ENCODE data around the gene COL18A1. TPM values are rescaled to one million over a fixed set of nuclear protein-coding genes. Genes with fewer than 3 reads are reported as not detected.
A peak's percentile ranks its signal among the peaks of the same experiment; 100 is the strongest.
"Not testable (repeated sequence)": the region's sequence is repeated elsewhere in the genome, so short reads cannot be mapped to it uniquely, and the experiment has no call there.

COL18A1 gene
- total and polyA plus RNA-seq, 3 experiments from 2014 or later = 1.9 to 4.7 (median 2.2) TPM

DNA sequence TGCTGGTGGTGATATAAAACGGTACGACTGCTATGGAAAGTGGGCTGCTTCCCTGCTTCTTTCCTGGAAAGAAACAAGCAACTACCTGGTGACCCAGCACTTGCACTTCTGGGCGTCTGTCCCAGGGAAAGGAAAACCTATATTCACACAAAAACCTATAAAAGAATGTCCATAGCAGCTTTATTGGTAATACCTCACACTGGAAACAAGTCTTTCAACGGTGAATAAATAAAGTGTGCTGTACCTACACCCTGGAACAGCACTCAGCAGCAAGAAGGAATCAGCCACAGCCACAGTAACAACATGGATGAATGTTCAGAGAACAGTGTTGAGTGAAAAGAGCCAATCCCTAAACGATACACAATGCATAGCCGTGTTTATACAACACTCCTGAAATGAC lies 117.4 kb downstream of the COL18A1 start:
- H3K27ac Mint-ChIP-seq = no peak overlapping the region
- no peak for DNase-seq
- no peak overlapping the region for H3K27ac ChIP-seq (ENCODE audit: low read depth, low read length)
- H3K9me3 Mint-ChIP-seq = peaks cover 18 to 34% (median 26%) of the 10 kb centered on the region in 5 donors
- no peak overlapping the region for H3K4me3 ChIP-seq (ENCODE audit: low read length)
- peaks cover 23 to 53% (median 41%) of the 10 kb centered on the region in 3 donors for H3K36me3 Mint-ChIP-seq
- POLR2A ChIA-PET = no interaction called here
- no peaks in the 10 kb centered on the region for H3K4me1 ChIP-seq (ENCODE audit: insufficient read depth, low read length)
- no peaks in the 10 kb centered on the region for H3K27me3 ChIP-seq (ENCODE audit: insufficient read depth, low read length, poor library complexity, severe bottlenecking)
- H3K9me3 ChIP-seq (ENCODE audit: low read length) = peaks cover 10% of the 10 kb centered on the region
- no peaks in the 10 kb centered on the region for H3K27me3 Mint-ChIP-seq
- CTCF ChIA-PET = no interaction called here
- H3K4me1 Mint-ChIP-seq = peaks cover 5 to 10% (median 9%) of the 10 kb centered on the region in 3 donors
- no peaks in the 10 kb centered on the region for H3K36me3 ChIP-seq (ENCODE audit: insufficient read depth, low read length)
- H3K4me3 Mint-ChIP-seq = no peak overlapping the region

DNA sequence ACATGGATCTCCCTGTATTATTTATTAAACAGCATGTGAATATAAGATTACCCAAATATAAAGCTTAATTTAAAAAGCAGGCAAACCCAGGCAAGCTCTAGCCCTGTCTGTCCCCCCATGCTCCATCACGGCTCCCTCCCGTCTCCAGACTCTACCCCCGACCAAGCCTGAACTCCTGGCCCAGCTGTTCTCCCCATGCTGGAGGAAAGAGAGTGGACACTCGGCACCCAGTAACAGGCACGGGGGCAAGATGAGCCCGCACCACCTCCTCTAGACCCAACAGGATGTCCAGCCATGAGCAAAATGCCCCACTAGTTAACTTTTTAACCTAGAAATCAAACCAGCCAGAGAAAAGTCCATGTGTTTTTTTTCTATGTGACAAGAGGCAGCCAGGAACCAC lies 118.0 kb downstream of the COL18A1 start:
- H3K4me3 Mint-ChIP-seq = no peak overlapping the region
- CTCF ChIA-PET = no interaction called here
- Histone ChIP-seq H3K36me3 (ENCODE audit: insufficient read depth, low read length) (no peaks in the 10 kb centered on the region), H3K9me3 (ENCODE audit: low read length) (peaks cover 10% of the 10 kb centered on the region), H3K4me1 (ENCODE audit: insufficient read depth, low read length) (no peaks in the 10 kb centered on the region), H3K27me3 (ENCODE audit: insufficient read depth, low read length, poor library complexity, severe bottlenecking) (no peaks in the 10 kb centered on the region), H3K4me3 (ENCODE audit: low read length) (no peak overlapping the region), H3K27ac (ENCODE audit: low read depth, low read length) (no peak overlapping the region)
- no peaks in the 10 kb centered on the region for H3K27me3 Mint-ChIP-seq
- no peak for DNase-seq
- H3K27ac Mint-ChIP-seq = no peak overlapping the region
- peaks cover 20 to 54% (median 38%) of the 10 kb centered on the region in 3 donors for H3K36me3 Mint-ChIP-seq
- POLR2A ChIA-PET = no interaction called here
- peaks cover 15 to 32% (median 24%) of the 10 kb centered on the region in 5 donors for H3K9me3 Mint-ChIP-seq
- H3K4me1 Mint-ChIP-seq = peaks cover under 1 to 6% (median 3%) of the 10 kb centered on the region in 3 donors

DNA sequence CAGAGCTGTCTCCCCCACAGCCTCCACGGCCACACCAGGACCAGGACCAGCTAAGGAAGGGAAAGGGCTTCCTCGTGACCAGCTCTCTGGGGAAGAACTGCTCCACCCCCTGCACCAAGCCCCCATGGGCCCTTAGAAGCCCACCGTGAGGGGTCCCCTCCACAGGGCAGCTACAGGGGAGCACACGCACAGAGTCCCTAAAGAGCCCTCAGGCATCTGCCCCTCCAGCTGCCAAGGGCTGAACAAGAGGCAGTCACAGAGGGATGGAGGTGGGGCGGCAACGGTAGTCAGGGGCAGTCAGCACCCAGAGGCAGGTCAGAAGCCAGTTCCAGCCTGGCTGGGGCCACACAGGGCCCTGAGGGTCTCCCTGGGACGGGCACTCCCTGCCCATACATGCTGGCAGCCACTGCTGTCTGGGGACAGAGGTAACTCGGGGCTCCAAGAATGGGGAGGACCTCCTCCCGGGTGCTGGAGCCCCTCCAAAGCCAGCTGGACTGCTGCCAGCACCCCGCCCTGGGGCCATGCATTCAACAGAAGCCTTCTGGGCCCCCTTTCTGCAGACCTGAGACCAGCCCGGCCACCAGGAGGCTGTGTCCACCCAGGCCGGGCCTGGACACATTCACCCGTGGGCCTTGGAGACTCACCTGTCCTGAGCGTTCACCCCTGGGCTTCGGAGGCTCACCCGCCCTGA lies 118.6 kb downstream of the COL18A1 start:
- no peak overlapping the region for H3K27ac ChIP-seq (ENCODE audit: low read depth, low read length)
- peaks cover 12 to 26% (median 18%) of the 10 kb centered on the region in 5 donors for H3K9me3 Mint-ChIP-seq
- H3K4me1 Mint-ChIP-seq = peaks cover 0 to under 1% (median 0%) of the 10 kb centered on the region in 3 donors
- peaks cover under 1% of the 10 kb centered on the region for H3K36me3 ChIP-seq (ENCODE audit: insufficient read depth, low read length)
- POLR2A ChIA-PET = no interaction called here
- no peak overlapping the region for H3K27ac Mint-ChIP-seq
- CTCF ChIA-PET = no interaction called here
- no peaks in the 10 kb centered on the region for H3K4me1 ChIP-seq (ENCODE audit: insufficient read depth, low read length)
- no peak overlapping the region for H3K4me3 Mint-ChIP-seq
- peaks cover 10% of the 10 kb centered on the region for H3K9me3 ChIP-seq (ENCODE audit: low read length)
- DNase-seq = peak in 1 of 5 donors; percentile 31
- H3K27me3 Mint-ChIP-seq = no peaks in the 10 kb centered on the region
- H3K4me3 ChIP-seq (ENCODE audit: low read length) = no peak overlapping the region
- peaks cover 19 to 51% (median 32%) of the 10 kb centered on the region in 3 donors for H3K36me3 Mint-ChIP-seq
- no peaks in the 10 kb centered on the region for H3K27me3 ChIP-seq (ENCODE audit: insufficient read depth, low read length, poor library complexity, severe bottlenecking)

DNA sequence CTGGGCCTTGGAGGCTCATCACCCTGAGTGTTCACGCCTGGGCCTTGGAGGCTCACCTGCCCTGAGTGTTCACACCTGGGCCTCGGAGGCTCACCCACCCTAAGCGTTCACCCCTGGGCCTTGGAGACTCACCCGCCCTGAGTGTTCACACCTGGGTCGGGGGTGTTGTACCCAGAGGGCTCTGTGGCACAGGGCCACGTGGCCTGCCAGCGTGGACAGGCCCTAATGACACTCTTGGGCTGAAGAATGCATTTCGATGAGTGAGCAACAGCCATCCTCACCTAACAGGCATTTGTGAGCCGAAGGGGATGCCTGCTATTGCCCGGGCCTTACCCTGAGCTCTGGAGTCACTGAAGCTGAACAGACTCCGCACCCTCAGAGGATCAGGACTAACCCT lies 119.8 kb downstream of the COL18A1 start:
- POLR2A ChIA-PET = no interaction called here
- no peak overlapping the region for H3K4me3 Mint-ChIP-seq
- peaks cover 15 to 39% (median 20%) of the 10 kb centered on the region in 3 donors for H3K36me3 Mint-ChIP-seq
- no peaks in the 10 kb centered on the region for H3K27me3 ChIP-seq (ENCODE audit: insufficient read depth, low read length, poor library complexity, severe bottlenecking)
- H3K27ac ChIP-seq (ENCODE audit: low read depth, low read length) = no peak overlapping the region
- no peaks in the 10 kb centered on the region for H3K4me1 Mint-ChIP-seq
- peaks cover 6% of the 10 kb centered on the region for H3K36me3 ChIP-seq (ENCODE audit: insufficient read depth, low read length)
- no peaks in the 10 kb centered on the region for H3K27me3 Mint-ChIP-seq
- H3K4me3 ChIP-seq (ENCODE audit: low read length) = no peak overlapping the region
- DNase-seq = peak in 1 of 5 donors; percentile 20
- H3K27ac Mint-ChIP-seq = no peak overlapping the region
- no peaks in the 10 kb centered on the region for H3K9me3 ChIP-seq (ENCODE audit: low read length)
- CTCF ChIA-PET = no interaction called here
- H3K9me3 Mint-ChIP-seq = peaks cover 4 to 14% (median 6%) of the 10 kb centered on the region in 5 donors
- H3K4me1 ChIP-seq (ENCODE audit: insufficient read depth, low read length) = no peaks in the 10 kb centered on the region

DNA sequence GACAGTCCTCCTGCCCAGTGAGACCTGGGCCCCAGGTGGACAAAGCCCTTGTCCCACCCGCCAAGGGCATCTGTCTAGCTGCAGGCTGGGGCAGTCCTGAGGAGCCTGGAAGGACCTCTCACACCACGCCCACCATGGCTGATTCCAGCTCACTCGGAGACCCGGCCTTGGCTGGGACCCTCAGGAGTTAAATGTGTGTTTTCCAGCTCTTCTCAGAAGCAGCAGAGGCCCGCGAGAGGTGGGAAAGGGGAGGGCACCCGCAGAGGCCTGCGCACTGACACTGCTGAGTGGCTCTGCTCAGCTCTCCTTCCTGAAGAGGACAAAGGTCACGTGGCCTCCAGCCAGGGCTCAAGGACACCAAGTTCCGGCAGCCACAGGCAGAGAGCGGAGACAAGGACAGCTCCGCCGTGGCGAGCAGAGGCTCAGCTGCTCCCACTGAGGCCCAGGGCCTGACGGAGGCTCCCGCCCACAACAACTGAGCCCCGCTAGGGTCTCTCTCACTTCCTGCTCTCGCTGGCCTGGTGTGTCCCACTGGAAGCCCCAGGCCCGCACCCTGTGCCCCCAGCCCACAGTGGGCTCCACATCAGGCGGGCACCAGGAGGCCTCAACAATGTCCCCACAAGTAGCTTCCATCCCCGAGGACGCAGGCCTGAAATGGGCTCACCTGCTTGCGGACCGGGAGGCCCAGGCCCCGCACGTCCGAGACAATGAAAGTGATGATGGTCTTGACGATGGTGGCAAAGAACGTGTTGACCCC lies 120.4 kb downstream of the COL18A1 start:
- Histone ChIP-seq H3K4me3 (ENCODE audit: low read length) (no peak overlapping the region), H3K27ac (ENCODE audit: low read depth, low read length) (no peak overlapping the region), H3K27me3 (ENCODE audit: insufficient read depth, low read length, poor library complexity, severe bottlenecking) (no peaks in the 10 kb centered on the region), H3K36me3 (ENCODE audit: insufficient read depth, low read length) (peaks cover 9% of the 10 kb centered on the region), H3K9me3 (ENCODE audit: low read length) (no peaks in the 10 kb centered on the region), H3K4me1 (ENCODE audit: insufficient read depth, low read length) (no peaks in the 10 kb centered on the region)
- Mint-ChIP-seq H3K27me3 (no peaks in the 10 kb centered on the region), H3K27ac (peak overlapping the region in 1 of 8 donors; percentile 74), H3K36me3 (peaks cover 11 to 34% (median 14%) of the 10 kb centered on the region in 3 donors), H3K9me3 (peaks cover 0 to 9% (median under 1%) of the 10 kb centered on the region in 5 donors), H3K4me1 (no peaks in the 10 kb centered on the region), H3K4me3 (no peak overlapping the region)
- CTCF ChIA-PET = no interaction called here
- POLR2A ChIA-PET = no interaction called here
- peak in 1 of 5 donors; percentile 31 for DNase-seq

DNA sequence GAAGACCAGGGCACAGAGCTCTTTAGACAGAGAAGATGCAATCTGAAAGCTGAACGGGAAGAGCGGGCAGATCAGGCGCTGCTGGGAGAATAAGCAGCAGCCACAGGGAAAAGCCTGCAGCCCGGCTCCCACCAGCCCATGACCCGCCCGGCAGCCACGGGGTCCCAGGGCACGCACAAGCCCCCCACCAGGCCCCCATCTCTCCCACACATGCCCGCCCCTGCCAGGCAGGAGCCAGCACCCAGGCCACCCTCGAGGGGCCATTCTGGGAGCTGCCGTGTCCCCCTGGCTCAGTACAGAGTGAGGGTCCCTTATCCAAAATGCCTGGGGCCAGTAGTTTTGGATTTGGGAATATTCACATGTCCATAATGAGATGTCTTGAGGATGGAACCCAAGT lies 120.9 kb downstream of the COL18A1 start:
- H3K9me3 Mint-ChIP-seq = peaks cover 0 to 4% (median 0%) of the 10 kb centered on the region in 5 donors
- peaks cover 9% of the 10 kb centered on the region for H3K36me3 ChIP-seq (ENCODE audit: insufficient read depth, low read length)
- ChIA-PET CTCF (no interaction called here), POLR2A (no interaction called here)
- H3K36me3 Mint-ChIP-seq = peaks cover 7 to 30% (median 11%) of the 10 kb centered on the region in 3 donors
- DNase-seq = peak in 1 of 5 donors; percentile 27
- no peak overlapping the region for H3K27ac Mint-ChIP-seq
- no peaks in the 10 kb centered on the region for H3K4me1 ChIP-seq (ENCODE audit: insufficient read depth, low read length)
- no peaks in the 10 kb centered on the region for H3K4me1 Mint-ChIP-seq
- H3K4me3 ChIP-seq (ENCODE audit: low read length) = no peak overlapping the region
- no peak overlapping the region for H3K4me3 Mint-ChIP-seq
- H3K27me3 Mint-ChIP-seq = no peaks in the 10 kb centered on the region
- H3K27me3 ChIP-seq (ENCODE audit: insufficient read depth, low read length, poor library complexity, severe bottlenecking) = no peaks in the 10 kb centered on the region
- no peak overlapping the region for H3K27ac ChIP-seq (ENCODE audit: low read depth, low read length)
- no peaks in the 10 kb centered on the region for H3K9me3 ChIP-seq (ENCODE audit: low read length)

DNA sequence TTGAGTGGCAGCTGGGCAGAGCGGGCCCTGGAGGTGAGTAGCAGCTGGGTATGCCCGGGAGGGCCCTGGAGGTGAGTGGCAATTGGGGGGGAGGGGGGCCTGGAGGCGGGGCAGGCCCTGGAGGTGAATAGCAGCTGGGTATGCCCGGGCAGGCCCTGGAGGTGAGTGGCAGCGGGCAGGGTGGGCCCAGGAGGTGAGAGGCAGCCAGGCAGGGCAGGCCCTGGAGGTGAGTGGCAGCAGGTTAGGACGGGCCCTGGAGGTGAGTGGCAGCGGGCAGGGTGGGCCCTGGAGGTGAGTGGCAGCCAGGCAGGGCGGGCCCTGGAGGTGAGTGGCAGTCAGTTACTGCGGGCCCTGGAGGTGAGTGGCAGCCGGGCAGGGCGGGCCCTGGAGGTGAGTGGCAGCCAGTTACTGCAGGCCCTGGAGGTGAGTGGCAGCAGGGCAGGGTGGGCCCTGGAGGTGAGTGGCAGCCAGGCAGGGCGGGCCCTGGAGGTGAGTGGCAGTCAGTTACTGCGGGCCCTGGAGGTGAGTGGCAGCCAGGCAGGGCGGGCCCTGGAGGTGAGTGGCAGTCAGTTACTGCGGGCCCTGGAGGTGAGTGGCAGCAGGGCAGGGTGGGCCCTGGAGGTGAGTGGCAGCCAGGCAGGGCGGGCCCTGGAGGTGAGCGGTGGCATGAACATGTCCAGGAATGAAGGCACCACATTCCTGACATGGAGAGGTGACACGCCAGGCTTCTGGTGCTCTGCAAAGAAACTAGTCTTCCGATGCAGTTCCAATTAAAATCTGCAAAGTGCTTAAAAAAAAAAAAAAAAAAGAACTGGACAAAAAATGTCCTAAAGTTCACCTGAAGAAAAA lies 122.4 kb downstream of the COL18A1 start:
- H3K27ac Mint-ChIP-seq = peak overlapping the region in 1 of 8 donors; percentile 87
- H3K36me3 ChIP-seq (ENCODE audit: insufficient read depth, low read length); H3K4me3 Mint-ChIP-seq; POLR2A ChIA-PET; H3K4me1 ChIP-seq (ENCODE audit: insufficient read depth, low read length); H3K9me3 Mint-ChIP-seq; H3K4me3 ChIP-seq (ENCODE audit: low read length); H3K9me3 ChIP-seq (ENCODE audit: low read length); H3K27ac ChIP-seq (ENCODE audit: low read depth, low read length); H3K27me3 Mint-ChIP-seq; H3K27me3 ChIP-seq (ENCODE audit: insufficient read depth, low read length, poor library complexity, severe bottlenecking); CTCF ChIA-PET; H3K4me1 Mint-ChIP-seq: not testable (repeated sequence)
- H3K36me3 Mint-ChIP-seq = peaks cover 0 to 15% (median 0%) of the 10 kb centered on the region in 3 donors
- DNase-seq = peak in 1 of 5 donors; percentile 30

Data from CD8-positive, alpha-beta memory T cell (primary cell).